Measurements from ENCODE around the gene HNRNPH3.

The HNRNPH3 gene

DNA sequence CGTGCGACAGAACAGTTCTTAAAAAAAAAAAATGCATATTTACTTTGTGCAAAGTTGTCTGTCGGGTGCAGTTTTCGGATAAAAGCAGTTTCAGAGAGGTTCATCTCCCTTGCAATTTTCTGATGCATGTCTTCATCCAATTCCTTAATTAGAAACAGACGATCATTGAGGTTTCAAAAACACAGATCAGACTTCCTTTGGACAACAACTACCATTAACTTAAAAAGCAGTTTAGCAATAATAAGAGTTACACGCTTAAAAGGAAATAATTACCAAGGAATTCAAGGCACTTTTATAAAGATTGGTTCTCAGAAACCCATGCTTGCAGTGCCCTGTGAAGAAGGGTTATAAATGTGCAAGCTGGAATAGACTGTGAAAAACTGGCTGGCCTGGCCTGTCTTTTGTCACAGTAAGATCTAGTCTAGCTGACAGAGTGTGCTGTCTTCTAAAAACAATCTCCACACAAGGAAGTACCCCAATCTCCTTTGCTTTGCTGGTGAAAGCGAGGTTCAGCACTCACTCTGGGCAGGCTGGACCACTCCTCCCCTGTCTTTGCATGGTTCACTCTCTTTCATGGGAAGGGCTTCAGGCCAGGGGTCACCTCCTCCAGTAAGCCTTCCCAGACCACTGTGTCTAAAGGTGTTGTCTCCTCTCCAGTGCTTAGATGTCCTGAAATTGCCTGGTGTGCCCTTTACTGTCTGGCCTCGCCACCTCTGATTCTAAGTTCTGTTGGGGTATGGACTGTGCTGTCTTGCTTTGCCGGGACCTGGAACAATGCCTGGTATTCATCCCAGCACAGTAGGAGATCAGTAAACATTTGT is 34.8 kb upstream of the HNRNPH3 start:
- no peak for DNase-seq (ENCODE audit: low spot score)
- H3K4me1 ChIP-seq (ENCODE audit: insufficient read depth, poor library complexity, severe bottlenecking), result no peaks in the 10 kb centered on the region
- H3K27me3 ChIP-seq (ENCODE audit: insufficient read depth, poor library complexity, severe bottlenecking), result no peaks in the 10 kb centered on the region
- H3K9me3 ChIP-seq (ENCODE audit: severe bottlenecking), result no peaks in the 10 kb centered on the region
- TF ChIP-seq, protein P1, sequence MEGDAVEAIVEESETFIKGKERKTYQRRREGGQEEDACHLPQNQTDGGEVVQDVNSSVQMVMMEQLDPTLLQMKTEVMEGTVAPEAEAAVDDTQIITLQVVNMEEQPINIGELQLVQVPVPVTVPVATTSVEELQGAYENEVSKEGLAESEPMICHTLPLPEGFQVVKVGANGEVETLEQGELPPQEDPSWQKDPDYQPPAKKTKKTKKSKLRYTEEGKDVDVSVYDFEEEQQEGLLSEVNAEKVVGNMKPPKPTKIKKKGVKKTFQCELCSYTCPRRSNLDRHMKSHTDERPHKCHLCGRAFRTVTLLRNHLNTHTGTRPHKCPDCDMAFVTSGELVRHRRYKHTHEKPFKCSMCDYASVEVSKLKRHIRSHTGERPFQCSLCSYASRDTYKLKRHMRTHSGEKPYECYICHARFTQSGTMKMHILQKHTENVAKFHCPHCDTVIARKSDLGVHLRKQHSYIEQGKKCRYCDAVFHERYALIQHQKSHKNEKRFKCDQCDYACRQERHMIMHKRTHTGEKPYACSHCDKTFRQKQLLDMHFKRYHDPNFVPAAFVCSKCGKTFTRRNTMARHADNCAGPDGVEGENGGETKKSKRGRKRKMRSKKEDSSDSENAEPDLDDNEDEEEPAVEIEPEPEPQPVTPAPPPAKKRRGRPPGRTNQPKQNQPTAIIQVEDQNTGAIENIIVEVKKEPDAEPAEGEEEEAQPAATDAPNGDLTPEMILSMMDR (IDR thresholded peaks at IDR 0.05; ENCODE audit: poor library complexity, severe bottlenecking), result no peak
- H3K27ac ChIP-seq (ENCODE audit: poor library complexity, severe bottlenecking), result no peak overlapping the region
- no peaks in the 10 kb centered on the region for H3K36me3 ChIP-seq (ENCODE audit: low read depth)
- no peak for ATAC-seq (ENCODE audit: low read depth)
- no peak overlapping the region for H3K4me3 ChIP-seq (ENCODE audit: severe bottlenecking)

DNA sequence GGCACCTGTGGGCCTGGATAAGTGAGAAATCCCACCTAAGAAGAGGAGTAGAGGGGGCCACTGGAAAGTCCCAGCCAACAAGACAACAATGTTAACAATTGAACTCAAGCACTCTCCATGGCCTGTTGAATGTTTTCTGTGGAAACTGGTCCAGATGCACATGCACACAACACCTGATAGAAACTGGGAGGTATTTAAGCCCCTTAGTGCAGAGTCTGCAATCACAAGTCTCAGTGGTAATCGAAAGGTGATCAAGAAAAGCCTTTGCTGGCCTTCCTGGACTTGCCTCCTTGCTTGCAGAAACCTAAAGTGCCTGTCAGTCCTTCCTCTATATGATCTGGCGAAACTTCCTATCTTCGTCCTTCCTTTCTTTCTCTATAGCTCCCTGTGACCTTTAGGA is 30.6 kb upstream of the HNRNPH3 start:
- no peaks in the 10 kb centered on the region for H3K27me3 ChIP-seq (ENCODE audit: insufficient read depth, poor library complexity, severe bottlenecking)
- no peak overlapping the region for H3K27ac ChIP-seq (ENCODE audit: poor library complexity, severe bottlenecking)
- ATAC-seq (ENCODE audit: low read depth) (no peak), DNase-seq (ENCODE audit: low spot score) (no peak)
- no peaks in the 10 kb centered on the region for H3K36me3 ChIP-seq (ENCODE audit: low read depth)
- TF ChIP-seq, protein P1 (IDR thresholded peaks at IDR 0.05; ENCODE audit: poor library complexity, severe bottlenecking), result no peak
- no peak overlapping the region for H3K4me3 ChIP-seq (ENCODE audit: severe bottlenecking)
- no peaks in the 10 kb centered on the region for H3K4me1 ChIP-seq (ENCODE audit: insufficient read depth, poor library complexity, severe bottlenecking)
- H3K9me3 ChIP-seq (ENCODE audit: severe bottlenecking), result no peaks in the 10 kb centered on the region

DNA sequence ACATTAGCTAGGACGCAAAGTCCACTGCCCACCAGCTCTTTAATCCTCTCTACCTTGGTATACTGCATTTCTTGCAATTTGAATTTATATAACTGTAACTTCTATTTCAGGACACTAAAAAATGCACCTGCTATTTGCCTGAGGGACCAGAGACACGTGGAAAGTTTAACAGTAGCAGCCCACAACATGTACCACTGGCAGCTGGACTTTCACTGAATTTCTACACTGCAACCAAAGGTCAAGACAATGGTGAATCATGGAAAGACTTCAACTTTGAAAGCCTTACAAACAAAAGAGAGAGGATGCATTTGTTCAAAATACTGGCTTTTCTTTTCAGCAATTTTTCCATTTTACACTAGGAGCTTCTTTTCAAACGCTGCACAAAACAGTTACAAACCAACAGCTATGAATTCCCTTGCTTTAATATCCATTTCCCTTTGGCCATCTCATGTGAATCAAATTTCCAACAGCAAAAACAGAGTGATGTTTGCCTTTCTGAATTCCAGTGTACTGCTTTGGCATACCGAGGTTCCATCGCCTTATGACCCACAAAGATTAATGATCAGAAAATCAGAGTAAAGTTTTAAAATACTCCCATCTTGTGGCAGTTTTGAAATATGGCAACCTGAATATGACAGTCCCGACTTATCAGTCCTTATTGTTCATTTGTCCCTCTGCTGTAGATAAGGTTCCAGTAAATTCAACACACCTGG is 29.9 kb upstream of the HNRNPH3 start:
- Histone ChIP-seq H3K36me3 (ENCODE audit: low read depth) (no peaks in the 10 kb centered on the region), H3K27me3 (ENCODE audit: insufficient read depth, poor library complexity, severe bottlenecking) (no peaks in the 10 kb centered on the region), H3K4me3 (ENCODE audit: severe bottlenecking) (no peak overlapping the region), H3K27ac (ENCODE audit: poor library complexity, severe bottlenecking) (no peak overlapping the region), H3K4me1 (ENCODE audit: insufficient read depth, poor library complexity, severe bottlenecking) (no peaks in the 10 kb centered on the region), H3K9me3 (ENCODE audit: severe bottlenecking) (no peaks in the 10 kb centered on the region)
- DNase-seq (ENCODE audit: low spot score) (no peak), ATAC-seq (ENCODE audit: low read depth) (peak; percentile 68)
- TF ChIP-seq, protein P1 (IDR thresholded peaks at IDR 0.05; ENCODE audit: poor library complexity, severe bottlenecking), result peak; percentile 73

GRCh38 chr10:68302503-68302823 is 29.4 kb upstream of the HNRNPH3 start:
- H3K4me1 ChIP-seq (ENCODE audit: insufficient read depth, poor library complexity, severe bottlenecking), result no peaks in the 10 kb centered on the region
- no peak overlapping the region for H3K27ac ChIP-seq (ENCODE audit: poor library complexity, severe bottlenecking)
- no peak for DNase-seq (ENCODE audit: low spot score)
- TF ChIP-seq, protein P1 (IDR thresholded peaks at IDR 0.05; ENCODE audit: poor library complexity, severe bottlenecking), result peak; percentile 36
- no peaks in the 10 kb centered on the region for H3K9me3 ChIP-seq (ENCODE audit: severe bottlenecking)
- H3K36me3 ChIP-seq (ENCODE audit: low read depth), result no peaks in the 10 kb centered on the region
- ATAC-seq (ENCODE audit: low read depth), result no peak
- no peaks in the 10 kb centered on the region for H3K27me3 ChIP-seq (ENCODE audit: insufficient read depth, poor library complexity, severe bottlenecking)
- no peak overlapping the region for H3K4me3 ChIP-seq (ENCODE audit: severe bottlenecking)

DNA sequence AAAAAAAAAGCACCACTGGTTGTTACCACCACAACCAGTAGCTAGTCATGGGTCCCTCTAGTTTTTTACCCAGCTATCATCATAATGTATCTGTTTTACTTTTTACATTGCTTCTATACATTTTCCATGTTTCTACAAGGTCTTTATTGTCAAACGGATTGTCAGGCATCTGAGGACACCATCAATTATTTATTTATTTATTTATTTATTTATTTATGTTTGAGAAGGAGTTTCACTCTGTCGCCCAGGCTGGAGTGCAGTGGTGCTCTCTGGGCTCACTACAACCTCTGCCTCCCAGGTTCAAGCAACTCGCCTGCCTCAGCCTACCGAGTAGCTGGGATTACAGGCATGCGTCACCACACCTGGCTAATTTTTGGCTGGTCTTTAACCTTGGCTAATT is 29.0 kb upstream of the HNRNPH3 start:
- H3K36me3 ChIP-seq (ENCODE audit: low read depth), result no peaks in the 10 kb centered on the region
- H3K9me3 ChIP-seq (ENCODE audit: severe bottlenecking), result no peaks in the 10 kb centered on the region
- no peaks in the 10 kb centered on the region for H3K4me1 ChIP-seq (ENCODE audit: insufficient read depth, poor library complexity, severe bottlenecking)
- no peak overlapping the region for H3K27ac ChIP-seq (ENCODE audit: poor library complexity, severe bottlenecking)
- DNase-seq (ENCODE audit: low spot score), result no peak
- H3K27me3 ChIP-seq (ENCODE audit: insufficient read depth, poor library complexity, severe bottlenecking), result no peaks in the 10 kb centered on the region
- ATAC-seq (ENCODE audit: low read depth), result no peak
- H3K4me3 ChIP-seq (ENCODE audit: severe bottlenecking), result no peak overlapping the region
- TF ChIP-seq, protein P1 (IDR thresholded peaks at IDR 0.05; ENCODE audit: poor library complexity, severe bottlenecking), result no peak

All from RWPE2 (cell line).